A673 (cell line): Measurements from ENCODE around the gene BLID.

Experiments used
- EZH2 ChIP-seq: fragments of 200-600 bp; sonication (generic); IDR thresholded peaks from 2 replicates; pipeline ENCODE4 v1.6.1; 2017; ENCODE audit warnings: borderline replicate concordance, low read depth, mild to moderate bottlenecking, mixed read lengths, antibody characterized with exemption, low read length; ENCODE audit not compliant: poor library complexity, severe bottlenecking
- TF ChIP-seq, protein P1 (sequence below): fragments of 300-800, 200-600 bp; sonication (generic); conservative IDR thresholded peaks from 2 replicates; pipeline ENCODE4 v1.5.1; 2017; ENCODE audit warnings: low read depth, mild to moderate bottlenecking, antibody characterized with exemption, low read length, moderate library complexity, mixed read lengths

DNA sequence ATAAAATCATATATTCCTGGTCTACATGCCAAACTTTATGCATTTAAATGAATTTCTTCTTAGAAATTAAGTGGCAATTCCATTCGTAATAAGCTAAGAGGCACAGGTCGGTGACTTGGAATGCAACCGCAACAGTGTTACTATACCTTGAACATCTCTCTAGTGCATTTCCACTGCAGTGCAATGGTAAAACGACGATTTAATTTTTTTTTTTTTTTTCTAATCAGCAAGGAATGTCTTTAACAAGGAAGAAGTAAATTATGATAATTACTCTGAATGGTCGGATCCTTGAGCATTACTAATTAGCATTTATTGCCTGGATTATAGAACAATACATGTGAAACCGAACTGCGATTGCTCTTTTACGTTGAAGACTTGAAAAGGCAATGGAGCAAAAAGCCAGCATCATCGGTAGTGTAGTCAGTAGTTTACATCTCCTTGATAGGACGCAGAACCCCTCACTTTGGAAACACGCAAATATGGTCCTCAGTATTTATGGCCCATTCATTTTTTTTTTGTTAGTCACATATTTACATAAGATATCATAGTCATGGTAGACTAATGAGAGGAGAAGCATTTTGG, 20.2 kb downstream of the BLID start:
- TF ChIP-seq, protein P1, sequence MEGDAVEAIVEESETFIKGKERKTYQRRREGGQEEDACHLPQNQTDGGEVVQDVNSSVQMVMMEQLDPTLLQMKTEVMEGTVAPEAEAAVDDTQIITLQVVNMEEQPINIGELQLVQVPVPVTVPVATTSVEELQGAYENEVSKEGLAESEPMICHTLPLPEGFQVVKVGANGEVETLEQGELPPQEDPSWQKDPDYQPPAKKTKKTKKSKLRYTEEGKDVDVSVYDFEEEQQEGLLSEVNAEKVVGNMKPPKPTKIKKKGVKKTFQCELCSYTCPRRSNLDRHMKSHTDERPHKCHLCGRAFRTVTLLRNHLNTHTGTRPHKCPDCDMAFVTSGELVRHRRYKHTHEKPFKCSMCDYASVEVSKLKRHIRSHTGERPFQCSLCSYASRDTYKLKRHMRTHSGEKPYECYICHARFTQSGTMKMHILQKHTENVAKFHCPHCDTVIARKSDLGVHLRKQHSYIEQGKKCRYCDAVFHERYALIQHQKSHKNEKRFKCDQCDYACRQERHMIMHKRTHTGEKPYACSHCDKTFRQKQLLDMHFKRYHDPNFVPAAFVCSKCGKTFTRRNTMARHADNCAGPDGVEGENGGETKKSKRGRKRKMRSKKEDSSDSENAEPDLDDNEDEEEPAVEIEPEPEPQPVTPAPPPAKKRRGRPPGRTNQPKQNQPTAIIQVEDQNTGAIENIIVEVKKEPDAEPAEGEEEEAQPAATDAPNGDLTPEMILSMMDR: no peak
- no peak for TF ChIP-seq EZH2
